Suppressor macrophage (primary cell): ENCODE results near the gene TAS2R60.

Source experiments
- DNase-seq, 4 experiments: peaks; one replicate each; pipeline ENCODE4 v3.0.0-alpha.2; 2020 to 2022

TAS2R60 gene

GRCh38 chr7:143479055-143479766, 36.0 kb downstream of the TAS2R60 start:
- no peak for DNase-seq

- peak in 2 of 4 experiments; percentile 57 to 61 for DNase-seq
These were observed 37.2 kb downstream of the TAS2R60 start for GRCh38 chr7:143480501-143480900.

GRCh38 chr7:143484119-143484518, 40.9 kb downstream of the TAS2R60 start:
- no peak for DNase-seq

GRCh38 chr7:143485094-143485493, 41.8 kb downstream of the TAS2R60 start:
- DNase-seq: peak; percentile 53 to 89 (median 74)

GRCh38 chr7:143485500-143485899, 42.2 kb downstream of the TAS2R60 start:
- peak; percentile 71 to 83 (median 82) for DNase-seq

GRCh38 chr7:143486266-143486665, 43.0 kb downstream of the TAS2R60 start:
- DNase-seq: peak; percentile 38 to 81 (median 62)

- DNase-seq: peak in 2 of 4 experiments; percentile 59 to 66
These were observed 43.8 kb downstream of the TAS2R60 start for GRCh38 chr7:143487061-143487460.

GRCh38 chr7:143487566-143487965, 44.3 kb downstream of the TAS2R60 start:
- DNase-seq: peak; percentile 92 to 98 (median 94)

GRCh38 chr7:143490717-143491306, 47.6 kb downstream of the TAS2R60 start:
- DNase-seq: peak; percentile 44 to 78 (median 73)

GRCh38 chr7:143492043-143492471, 48.8 kb downstream of the TAS2R60 start:
- DNase-seq: peak; percentile 50 to 89 (median 74)

- peak in 1 of 4 experiments; percentile 17 for DNase-seq
These were observed 49.8 kb downstream of the TAS2R60 start for GRCh38 chr7:143492799-143493739.

GRCh38 chr7:143493751-143494150, 50.5 kb downstream of the TAS2R60 start:
- no peak for DNase-seq
